GM10847 (cell line): ENCODE data around the gene GSTK1.

Experiments
- POLR2A ChIP-seq: IDR thresholded peaks from 2 replicates; pipeline ENCODE4 v1.6.1; 2011; ENCODE audit not compliant: insufficient read length; ENCODE audit errors: extremely low read depth

Gene GSTK1

GRCh38 chr7:143235561-143235960, 27.7 kb upstream of the GSTK1 start:
- TF ChIP-seq POLR2A, result no peak

GRCh38 chr7:143236408-143236990, 26.7 kb upstream of the GSTK1 start:
- no peak for TF ChIP-seq POLR2A

GRCh38 chr7:143237366-143237765, 25.9 kb upstream of the GSTK1 start:
- TF ChIP-seq POLR2A, result no peak

GRCh38 chr7:143238289-143238980, 24.8 kb upstream of the GSTK1 start:
- TF ChIP-seq POLR2A, result no peak

- no peak for TF ChIP-seq POLR2A
These were observed 23.4 kb upstream of the GSTK1 start for GRCh38 chr7:143239813-143240212.

GRCh38 chr7:143240291-143241168, 22.7 kb upstream of the GSTK1 start:
- TF ChIP-seq POLR2A, result no peak

- TF ChIP-seq POLR2A, result no peak
These were observed 20.9 kb upstream of the GSTK1 start for GRCh38 chr7:143242306-143242705.

GRCh38 chr7:143243111-143243510, 20.1 kb upstream of the GSTK1 start:
- no peak for TF ChIP-seq POLR2A

- TF ChIP-seq POLR2A, result no peak
These were observed 19.6 kb upstream of the GSTK1 start for GRCh38 chr7:143243614-143244013.

- no peak for TF ChIP-seq POLR2A
These were observed 18.9 kb upstream of the GSTK1 start for GRCh38 chr7:143244321-143244720.

GRCh38 chr7:143245123-143245522, 18.1 kb upstream of the GSTK1 start:
- no peak for TF ChIP-seq POLR2A

GRCh38 chr7:143247372-143247771, 15.9 kb upstream of the GSTK1 start:
- TF ChIP-seq POLR2A, result no peak

- TF ChIP-seq POLR2A, result no peak
These were observed 14.4 kb upstream of the GSTK1 start for GRCh38 chr7:143248761-143249354.

- TF ChIP-seq POLR2A, result no peak
These were observed 13.0 kb upstream of the GSTK1 start for GRCh38 chr7:143250199-143250598.

- TF ChIP-seq POLR2A, result no peak
These were observed 12.4 kb upstream of the GSTK1 start for GRCh38 chr7:143250822-143251221.

- TF ChIP-seq POLR2A, result no peak
These were observed 11.2 kb upstream of the GSTK1 start for GRCh38 chr7:143252006-143252405.
